ENCODE results near the gene DYNC1H1. TPM values are rescaled to one million over a fixed set of nuclear protein-coding genes. Genes with fewer than 3 reads are reported as not detected.

Gene DYNC1H1
- total RNA-seq, 1 experiment from 2014 or later: 361 TPM

- POLR2A ChIA-PET: no interaction called here
- Histone ChIP-seq H3K4me2 (ENCODE audit: low read length) (no peak overlapping the region), H3K27ac (ENCODE audit: low read depth, low read length) (no peak overlapping the region), H3K9ac (ENCODE audit: low read length) (no peak overlapping the region), H3K79me2 (ENCODE audit: insufficient read depth, low read length) (no peaks in the 10 kb centered on the region), H3K4me1 (ENCODE audit: control insufficient read depth in 1 of 2, insufficient read depth in 2 of 2, low read length in 2 of 2) (no peaks in the 10 kb centered on the region), H3K27me3 (ENCODE audit: insufficient read depth, low read length) (peaks cover 10% of the 10 kb centered on the region; the same call in 1 of the 2 replicates), H3K4me3 (replicated peaks in 1 of 2; ENCODE audit: low read depth in 1 of 2, low read length in 2 of 2) (no peak overlapping the region), H4K20me1 (ENCODE audit: insufficient read depth) (no peaks in the 10 kb centered on the region), H2AFZ (ENCODE audit: low read depth, low read length, poor library complexity, severe bottlenecking) (no peak overlapping the region), H3K36me3 (ENCODE audit: control insufficient read depth in 1 of 2, insufficient read depth in 2 of 2, low read length in 2 of 2) (no peaks in the 10 kb centered on the region), H3K9me2 (ENCODE audit: insufficient read depth) (no peaks in the 10 kb centered on the region), H3K9me3 (ENCODE audit: control insufficient read depth in 1 of 2, insufficient read depth in 1 of 2, low read depth in 1 of 2, low read length in 2 of 2) (no peaks in the 10 kb centered on the region)
- RAD21 ChIA-PET (ENCODE audit: low non-redundant PET in 1 of 2, low total read pairs in 2 of 2, uncharacterized antibody in 2 of 2, unreplicated experiment in 2 of 2): no interaction called here
- CTCF ChIA-PET: no interaction called here
- BruUV-seq (replicated peaks): no TSS peak
- no peak for TF ChIP-seq YY1 (IDR thresholded peaks at IDR 0.05; ENCODE audit: extremely low read depth, insufficient replicate concordance, low read depth, low read length)
- TF ChIP-seq SP1 (IDR thresholded peaks at IDR 0.05; ENCODE audit: low read depth): no peak
- no peak for TF ChIP-seq ELF1 (IDR thresholded peaks at IDR 0.05; ENCODE audit: borderline replicate concordance, low read depth)
- TF ChIP-seq RAD21 (IDR thresholded peaks at IDR 0.05; ENCODE audit: low read depth): no peak
- TF ChIP-seq SIN3A (IDR thresholded peaks at IDR 0.05; ENCODE audit: low read depth): no peak
- TF ChIP-seq JUND (IDR thresholded peaks at IDR 0.05): no peak
- no peak for TF ChIP-seq EZH2phosphoT487 (IDR thresholded peaks at IDR 0.05; ENCODE audit: borderline replicate concordance)
- TF ChIP-seq, protein P1, sequence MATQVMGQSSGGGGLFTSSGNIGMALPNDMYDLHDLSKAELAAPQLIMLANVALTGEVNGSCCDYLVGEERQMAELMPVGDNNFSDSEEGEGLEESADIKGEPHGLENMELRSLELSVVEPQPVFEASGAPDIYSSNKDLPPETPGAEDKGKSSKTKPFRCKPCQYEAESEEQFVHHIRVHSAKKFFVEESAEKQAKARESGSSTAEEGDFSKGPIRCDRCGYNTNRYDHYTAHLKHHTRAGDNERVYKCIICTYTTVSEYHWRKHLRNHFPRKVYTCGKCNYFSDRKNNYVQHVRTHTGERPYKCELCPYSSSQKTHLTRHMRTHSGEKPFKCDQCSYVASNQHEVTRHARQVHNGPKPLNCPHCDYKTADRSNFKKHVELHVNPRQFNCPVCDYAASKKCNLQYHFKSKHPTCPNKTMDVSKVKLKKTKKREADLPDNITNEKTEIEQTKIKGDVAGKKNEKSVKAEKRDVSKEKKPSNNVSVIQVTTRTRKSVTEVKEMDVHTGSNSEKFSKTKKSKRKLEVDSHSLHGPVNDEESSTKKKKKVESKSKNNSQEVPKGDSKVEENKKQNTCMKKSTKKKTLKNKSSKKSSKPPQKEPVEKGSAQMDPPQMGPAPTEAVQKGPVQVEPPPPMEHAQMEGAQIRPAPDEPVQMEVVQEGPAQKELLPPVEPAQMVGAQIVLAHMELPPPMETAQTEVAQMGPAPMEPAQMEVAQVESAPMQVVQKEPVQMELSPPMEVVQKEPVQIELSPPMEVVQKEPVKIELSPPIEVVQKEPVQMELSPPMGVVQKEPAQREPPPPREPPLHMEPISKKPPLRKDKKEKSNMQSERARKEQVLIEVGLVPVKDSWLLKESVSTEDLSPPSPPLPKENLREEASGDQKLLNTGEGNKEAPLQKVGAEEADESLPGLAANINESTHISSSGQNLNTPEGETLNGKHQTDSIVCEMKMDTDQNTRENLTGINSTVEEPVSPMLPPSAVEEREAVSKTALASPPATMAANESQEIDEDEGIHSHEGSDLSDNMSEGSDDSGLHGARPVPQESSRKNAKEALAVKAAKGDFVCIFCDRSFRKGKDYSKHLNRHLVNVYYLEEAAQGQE (IDR thresholded peaks at IDR 0.05; ENCODE audit: low read depth): no peak
- TF ChIP-seq ZBTB33 (IDR thresholded peaks at IDR 0.05; ENCODE audit: extremely low read depth, insufficient replicate concordance, low read length): no peak
- no peak for TF ChIP-seq TCF7L2 (IDR thresholded peaks at IDR 0.05; ENCODE audit: borderline replicate concordance, extremely low read depth, insufficient read depth, insufficient read length)
- TF ChIP-seq CTCF (IDR thresholded peaks at IDR 0.05 in 2 of 3, conservative IDR thresholded peaks at IDR 0.05 in 1 of 3; ENCODE audit: borderline replicate concordance in 1 of 3, insufficient read depth in 1 of 3, low read depth in 2 of 3, low read length in 2 of 3): no peak
- no peak for TF ChIP-seq MAX (IDR thresholded peaks at IDR 0.05)
- no peak for TF ChIP-seq CBX3 (IDR thresholded peaks at IDR 0.05; ENCODE audit: low read depth)
- TF ChIP-seq CEBPB (IDR thresholded peaks at IDR 0.05; ENCODE audit: low read depth): no peak
- no peak for TF ChIP-seq POLR2AphosphoS5 (IDR thresholded peaks at IDR 0.05; ENCODE audit: low read depth, low read length)
- TF ChIP-seq EGR1 (IDR thresholded peaks at IDR 0.05; ENCODE audit: low read depth): no peak
- no peak for TF ChIP-seq EZH2 (IDR thresholded peaks at IDR 0.05)
- TF ChIP-seq ATF3 (IDR thresholded peaks at IDR 0.05): no peak
- DNase-seq (ENCODE audit: low read depth, low spot score) (no peak), ATAC-seq (no peak)
- intact Hi-C loops (cut with micrococcal nuclease): no loop called here
These were observed 26.2 kb upstream of the DYNC1H1 start for GRCh38 chr14:101937926-101938767.

Measured in HCT116 (cell line).